ENCODE measurements around the gene SPTBN4.

The SPTBN4 gene

GRCh38 chr19:40466985-40467734 is at the start of gene SPTBN4:
Gene SPTBN4, plus strand, starts transcription at chr19:40467001. Its CDS starts 5,621 bp downstream, at chr19:40472622.
- Mint-ChIP-seq H3K27me3 (ENCODE audit: low read depth) (peaks cover 20% of the 10 kb centered on the region), H3K9me3 (no peaks in the 10 kb centered on the region), H3K27ac (peak within 1 kb of the TSS; percentile 77), H3K4me1 (ENCODE audit: low read depth) (peaks cover 20% of the 10 kb centered on the region), H3K36me3 (ENCODE audit: low read depth) (no peaks in the 10 kb centered on the region), H3K4me3 (peak within 1 kb of the TSS; percentile 68)
- no peak for DNase-seq (ENCODE audit: low spot score)

GRCh38 chr19:40417643-40417981 is 49.2 kb upstream of the SPTBN4 start:
- H3K36me3 Mint-ChIP-seq (ENCODE audit: low read depth), result peaks cover 7% of the 10 kb centered on the region
- no peaks in the 10 kb centered on the region for H3K27me3 Mint-ChIP-seq (ENCODE audit: low read depth)
- H3K4me3 Mint-ChIP-seq, result no peak overlapping the region
- peaks cover 28% of the 10 kb centered on the region for H3K4me1 Mint-ChIP-seq (ENCODE audit: low read depth)
- DNase-seq (ENCODE audit: low spot score), result no peak
- no peaks in the 10 kb centered on the region for H3K9me3 Mint-ChIP-seq
- peak overlapping the region; percentile 3 for H3K27ac Mint-ChIP-seq

- no peak overlapping the region for H3K4me3 Mint-ChIP-seq
- no peaks in the 10 kb centered on the region for H3K27me3 Mint-ChIP-seq (ENCODE audit: low read depth)
- peak overlapping the region; percentile 11 for H3K27ac Mint-ChIP-seq
Observed at GRCh38 chr19:40418040-40418439, 48.8 kb upstream of the SPTBN4 start.

GRCh38 chr19:40419066-40419612 is 47.7 kb upstream of the SPTBN4 start:
- no peak for DNase-seq (ENCODE audit: low spot score)
- Mint-ChIP-seq H3K9me3 (no peaks in the 10 kb centered on the region), H3K27me3 (ENCODE audit: low read depth) (no peaks in the 10 kb centered on the region), H3K4me3 (peak overlapping the region; percentile 78), H3K27ac (peak overlapping the region; percentile 75), H3K4me1 (ENCODE audit: low read depth) (peaks cover 27% of the 10 kb centered on the region), H3K36me3 (ENCODE audit: low read depth) (peaks cover 7% of the 10 kb centered on the region)

More at GRCh38 chr19:40418040-40418439, 48.8 kb upstream of the SPTBN4 start:
- DNase-seq (ENCODE audit: low spot score), result no peak
- no peaks in the 10 kb centered on the region for H3K9me3 Mint-ChIP-seq
- H3K4me1 Mint-ChIP-seq (ENCODE audit: low read depth), result peaks cover 29% of the 10 kb centered on the region
- H3K36me3 Mint-ChIP-seq (ENCODE audit: low read depth), result peaks cover 7% of the 10 kb centered on the region

- no peaks in the 10 kb centered on the region for H3K27me3 Mint-ChIP-seq (ENCODE audit: low read depth)
- H3K27ac Mint-ChIP-seq, result peak overlapping the region; percentile 75
- no peak for DNase-seq (ENCODE audit: low spot score)
- no peaks in the 10 kb centered on the region for H3K9me3 Mint-ChIP-seq
- peak overlapping the region; percentile 78 for H3K4me3 Mint-ChIP-seq
- H3K4me1 Mint-ChIP-seq (ENCODE audit: low read depth), result peaks cover 32% of the 10 kb centered on the region
- H3K36me3 Mint-ChIP-seq (ENCODE audit: low read depth), result peaks cover 7% of the 10 kb centered on the region
Observed at GRCh38 chr19:40419780-40420179, 47.0 kb upstream of the SPTBN4 start.

- Mint-ChIP-seq H3K4me3 (peak overlapping the region; percentile 86), H3K4me1 (ENCODE audit: low read depth) (peaks cover 32% of the 10 kb centered on the region), H3K9me3 (no peaks in the 10 kb centered on the region), H3K27me3 (ENCODE audit: low read depth) (no peaks in the 10 kb centered on the region), H3K27ac (peak overlapping the region; percentile 91), H3K36me3 (ENCODE audit: low read depth) (peaks cover 7% of the 10 kb centered on the region)
- no peak for DNase-seq (ENCODE audit: low spot score)
Observed at GRCh38 chr19:40420451-40420765, 46.4 kb upstream of the SPTBN4 start.

GRCh38 chr19:40420766-40421765 is 45.7 kb upstream of the SPTBN4 start:
- H3K4me3 Mint-ChIP-seq, result peak overlapping the region; percentile 86
- peaks cover 29% of the 10 kb centered on the region for H3K4me1 Mint-ChIP-seq (ENCODE audit: low read depth)
- H3K36me3 Mint-ChIP-seq (ENCODE audit: low read depth), result peaks cover 7% of the 10 kb centered on the region
- H3K27me3 Mint-ChIP-seq (ENCODE audit: low read depth), result no peaks in the 10 kb centered on the region
- no peaks in the 10 kb centered on the region for H3K9me3 Mint-ChIP-seq
- DNase-seq (ENCODE audit: low spot score), result peak; percentile 74
- peak overlapping the region; percentile 91 for H3K27ac Mint-ChIP-seq

GRCh38 chr19:40421993-40422747 is 44.6 kb upstream of the SPTBN4 start:
- peak overlapping the region; percentile 86 for H3K4me3 Mint-ChIP-seq
- no peak for DNase-seq (ENCODE audit: low spot score)
- no peaks in the 10 kb centered on the region for H3K9me3 Mint-ChIP-seq
- H3K4me1 Mint-ChIP-seq (ENCODE audit: low read depth), result peaks cover 26% of the 10 kb centered on the region
- peak overlapping the region; percentile 91 for H3K27ac Mint-ChIP-seq
- H3K36me3 Mint-ChIP-seq (ENCODE audit: low read depth), result peaks cover 7% of the 10 kb centered on the region
- no peaks in the 10 kb centered on the region for H3K27me3 Mint-ChIP-seq (ENCODE audit: low read depth)

GRCh38 chr19:40422748-40423566 is 43.8 kb upstream of the SPTBN4 start:
- Mint-ChIP-seq H3K9me3 (no peaks in the 10 kb centered on the region), H3K4me3 (peak overlapping the region; percentile 41), H3K27me3 (ENCODE audit: low read depth) (no peaks in the 10 kb centered on the region), H3K27ac (no peak overlapping the region), H3K36me3 (ENCODE audit: low read depth) (peaks cover 7% of the 10 kb centered on the region), H3K4me1 (ENCODE audit: low read depth) (peaks cover 22% of the 10 kb centered on the region)
- no peak for DNase-seq (ENCODE audit: low spot score)

- DNase-seq (ENCODE audit: low spot score), result no peak
- H3K27ac Mint-ChIP-seq, result peak overlapping the region; percentile 68
- peak overlapping the region; percentile 47 for H3K4me3 Mint-ChIP-seq
- no peaks in the 10 kb centered on the region for H3K9me3 Mint-ChIP-seq
- H3K4me1 Mint-ChIP-seq (ENCODE audit: low read depth), result peaks cover 22% of the 10 kb centered on the region
- H3K27me3 Mint-ChIP-seq (ENCODE audit: low read depth), result no peaks in the 10 kb centered on the region
- H3K36me3 Mint-ChIP-seq (ENCODE audit: low read depth), result peaks cover 7% of the 10 kb centered on the region
Observed at GRCh38 chr19:40423938-40424337, 42.9 kb upstream of the SPTBN4 start.

GRCh38 chr19:40424637-40425449 is 42.0 kb upstream of the SPTBN4 start:
- DNase-seq (ENCODE audit: low spot score), result no peak
- Mint-ChIP-seq H3K4me3 (peak overlapping the region; percentile 87), H3K27me3 (ENCODE audit: low read depth) (no peaks in the 10 kb centered on the region), H3K9me3 (no peaks in the 10 kb centered on the region), H3K4me1 (ENCODE audit: low read depth) (peaks cover 19% of the 10 kb centered on the region), H3K36me3 (ENCODE audit: low read depth) (peaks cover 7% of the 10 kb centered on the region), H3K27ac (peak overlapping the region; percentile 89)
